HepG2 (cell line): ENCODE measurements around the gene NDOR1. TPM values are rescaled to one million over a fixed set of nuclear protein-coding genes. Genes with fewer than 3 reads are reported as not detected.

Experiments
- AKNA ChIP-seq: sonication (generic); formaldehyde crosslinking; IDR thresholded peaks from 2 replicates; pipeline ENCODE4 v1.4.0; 2020; ENCODE audit warnings: missing genetic modification reagents, borderline replicate concordance
- BRF2 ChIP-seq: sonication (generic); formaldehyde crosslinking; IDR thresholded peaks from 2 replicates; pipeline ENCODE4 v1.8.1; 2022; ENCODE audit warnings: mild to moderate bottlenecking, missing genetic modification reagents
- CBFB ChIP-seq: sonication (generic); formaldehyde crosslinking; IDR thresholded peaks from 2 replicates; pipeline ENCODE4 v1.4.0; 2020; ENCODE audit warnings: missing genetic modification reagents
- DMAP1 ChIP-seq: IDR thresholded peaks from 2 replicates; pipeline ENCODE4 v1.6.1; 2016
- IKZF4 ChIP-seq: sonication (generic); formaldehyde crosslinking; IDR thresholded peaks from 2 replicates; pipeline ENCODE4 v1.5.1; 2020; ENCODE audit warnings: borderline replicate concordance, mild to moderate bottlenecking, low read depth, missing genetic modification reagents; ENCODE audit errors: not compliant biosample characterization
- MBNL3 ChIP-seq: fragments of 250-450 bp; sonication (Bioruptor Pico); conservative IDR thresholded peaks from 2 replicates; pipeline ENCODE4 v1.8.0; 2022; ENCODE audit warnings: mild to moderate bottlenecking, inconsistent platforms
- NCOA2 ChIP-seq: sonication (generic); formaldehyde crosslinking; IDR thresholded peaks from 2 replicates; pipeline ENCODE4 v1.8.0; 2022; ENCODE audit warnings: inconsistent platforms
- PLRG1 ChIP-seq: fragments of 450-650 bp; conservative IDR thresholded peaks from 2 replicates; pipeline ENCODE4 v1.6.1; 2016
- RNF2 ChIP-seq: fragments of 450-650 bp; conservative IDR thresholded peaks from 2 replicates; pipeline ENCODE4 v1.6.1; 2016; ENCODE audit warnings: low read depth
- SKI ChIP-seq: fragments of 450-650 bp; IDR thresholded peaks from one replicate; pipeline ENCODE4 v1.6.1; 2018; ENCODE audit warnings: mild to moderate bottlenecking; ENCODE audit not compliant: partially characterized antibody
- THYN1 ChIP-seq: sonication (generic); formaldehyde crosslinking; IDR thresholded peaks from 2 replicates; pipeline ENCODE4 v1.8.1; 2023; ENCODE audit warnings: low read depth, mild to moderate bottlenecking, moderate library complexity, missing genetic modification reagents, borderline replicate concordance
- ZFAT ChIP-seq: sonication (generic); formaldehyde crosslinking; conservative IDR thresholded peaks from 2 replicates; pipeline ENCODE4 v1.8.1; 2023; ENCODE audit warnings: missing genetic modification reagents, inconsistent platforms
- ZKSCAN8 ChIP-seq: IDR thresholded peaks from 2 replicates; pipeline ENCODE4 v1.6.1; 2016; ENCODE audit warnings: borderline replicate concordance, missing genetic modification reagents, missing compliant biosample characterization
- ZNF33A ChIP-seq: sonication (generic); formaldehyde crosslinking; IDR thresholded peaks from 2 replicates; pipeline ENCODE4 v1.5.1; 2020; ENCODE audit warnings: missing genetic modification reagents, mild to moderate bottlenecking, moderate library complexity, borderline replicate concordance
- ZNF44 ChIP-seq: sonication (generic); formaldehyde crosslinking; IDR thresholded peaks from 2 replicates; pipeline ENCODE4 v1.5.1; 2020; ENCODE audit warnings: mild to moderate bottlenecking, missing genetic modification reagents
- polyA plus RNA-seq, 8 experiments: library from polyadenylated mRNA; depleted of rRNA in 3 of 8; stranded (reverse) in 7 of 8; unstranded in 1 of 8; fragments of >200 nt; fragmentation: Illumina TruSeq in 4 of 8; extraction: Trizol in 4 of 8; gene quantifications; 2 replicates each; pipeline versions ENCODE4 v1.2.1 to v1.2.3, GENCODE V29; 2011 to 2016; ENCODE audit warnings: low read depth in 4 of 8, missing spikeins in 1 of 8, mixed read lengths in 1 of 8; ENCODE audit not compliant: insufficient read depth in 1 of 8
- total RNA-seq, 5 experiments: library from RNA; depleted of rRNA; stranded (reverse); fragments of >200 nt; fragmentation: Illumina TruSeq; extraction: Trizol; gene quantifications; 2 replicates each; pipeline ENCODE4 v1.2.3, GENCODE V29; 2016; ENCODE audit warnings: low read depth in 1 of 5
- TF ChIP-seq, protein P1 (sequence below): sonication (generic); formaldehyde crosslinking; IDR thresholded peaks from 2 replicates; pipeline ENCODE4 v1.4.0; 2020; ENCODE audit warnings: mild to moderate bottlenecking, missing genetic modification reagents
- TF ChIP-seq, protein P2 (sequence below): sonication (generic); formaldehyde crosslinking; IDR thresholded peaks from 2 replicates; pipeline ENCODE4 v1.4.0; 2020; ENCODE audit warnings: missing genetic modification reagents
- TF ChIP-seq, protein P3 (sequence below): sonication (generic); formaldehyde crosslinking; IDR thresholded peaks from 2 replicates; pipeline ENCODE4 v1.5.0; 2020; ENCODE audit warnings: missing genetic modification reagents
- TF ChIP-seq, protein P4 (sequence below): sonication (generic); formaldehyde crosslinking; IDR thresholded peaks from 2 replicates; pipeline ENCODE4 v1.4.0; 2020; ENCODE audit warnings: low read depth, mild to moderate bottlenecking, missing genetic modification reagents

NDOR1 gene
- total and polyA plus RNA-seq, 2 of the 13 experiments (the other 11 are each of a cell fraction or from before 2014, with no cell fraction given) = 3.6 to 8.7 TPM

DNA sequence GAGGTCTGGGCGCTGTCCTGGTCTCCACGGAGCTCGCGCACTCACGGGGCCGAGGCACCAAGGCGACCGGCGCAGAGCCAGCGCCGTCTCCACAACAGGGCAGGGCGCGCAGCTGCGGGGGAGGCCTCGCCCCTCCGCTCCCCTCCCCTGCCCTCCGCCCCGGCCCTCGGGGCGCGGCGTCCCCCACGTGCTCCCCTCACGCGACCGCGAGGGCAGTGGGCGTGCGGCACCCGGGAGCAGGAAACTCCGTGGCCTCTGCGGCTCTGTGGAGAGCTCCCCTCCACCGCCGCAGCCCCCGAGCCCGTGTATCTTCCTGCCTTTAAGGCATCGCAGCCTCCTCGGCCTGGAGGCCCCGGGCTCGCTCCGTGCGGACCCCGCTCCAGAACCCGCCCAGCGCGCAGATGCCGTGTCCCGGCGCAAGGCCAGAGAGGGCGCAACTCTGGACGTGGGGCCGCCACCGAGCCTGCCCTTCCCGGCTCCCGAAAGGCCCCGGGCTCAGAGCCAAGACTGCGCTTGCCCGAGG is 34.9 kb downstream of the NDOR1 start (continued):
- TF ChIP-seq AKNA (CRISPR knock-in tag) (no peak), ZKSCAN8 (CRISPR knock-in tag) (no peak), DMAP1 (peak; percentile 87), CBFB (CRISPR knock-in tag) (peak; percentile 67; the same call in 1 of the 2 replicates), RNF2 (peak; percentile 92), THYN1 (no peak), SKI (no peak), MBNL3 (CRISPR knock-in tag) (no peak), ZFAT (CRISPR knock-in tag) (no peak), ZNF44 (CRISPR knock-in tag) (peak; percentile 70; the same call in 1 of the 2 replicates), PLRG1 (no peak), ZNF33A (CRISPR knock-in tag) (no peak), NCOA2 (peak; percentile 26; the same call in 1 of the 2 replicates), IKZF4 (CRISPR knock-in tag) (peak; percentile 78), BRF2 (CRISPR knock-in tag) (no peak)
- TF ChIP-seq, protein P1, sequence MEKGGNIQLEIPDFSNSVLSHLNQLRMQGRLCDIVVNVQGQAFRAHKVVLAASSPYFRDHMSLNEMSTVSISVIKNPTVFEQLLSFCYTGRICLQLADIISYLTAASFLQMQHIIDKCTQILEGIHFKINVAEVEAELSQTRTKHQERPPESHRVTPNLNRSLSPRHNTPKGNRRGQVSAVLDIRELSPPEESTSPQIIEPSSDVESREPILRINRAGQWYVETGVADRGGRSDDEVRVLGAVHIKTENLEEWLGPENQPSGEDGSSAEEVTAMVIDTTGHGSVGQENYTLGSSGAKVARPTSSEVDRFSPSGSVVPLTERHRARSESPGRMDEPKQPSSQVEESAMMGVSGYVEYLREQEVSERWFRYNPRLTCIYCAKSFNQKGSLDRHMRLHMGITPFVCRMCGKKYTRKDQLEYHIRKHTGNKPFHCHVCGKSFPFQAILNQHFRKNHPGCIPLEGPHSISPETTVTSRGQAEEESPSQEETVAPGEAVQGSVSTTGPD (CRISPR knock-in tag) = no peak
- TF ChIP-seq, protein P2, sequence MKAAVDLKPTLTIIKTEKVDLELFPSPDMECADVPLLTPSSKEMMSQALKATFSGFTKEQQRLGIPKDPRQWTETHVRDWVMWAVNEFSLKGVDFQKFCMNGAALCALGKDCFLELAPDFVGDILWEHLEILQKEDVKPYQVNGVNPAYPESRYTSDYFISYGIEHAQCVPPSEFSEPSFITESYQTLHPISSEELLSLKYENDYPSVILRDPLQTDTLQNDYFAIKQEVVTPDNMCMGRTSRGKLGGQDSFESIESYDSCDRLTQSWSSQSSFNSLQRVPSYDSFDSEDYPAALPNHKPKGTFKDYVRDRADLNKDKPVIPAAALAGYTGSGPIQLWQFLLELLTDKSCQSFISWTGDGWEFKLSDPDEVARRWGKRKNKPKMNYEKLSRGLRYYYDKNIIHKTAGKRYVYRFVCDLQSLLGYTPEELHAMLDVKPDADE (CRISPR knock-in tag) = peak; percentile 91
- TF ChIP-seq, protein P3, sequence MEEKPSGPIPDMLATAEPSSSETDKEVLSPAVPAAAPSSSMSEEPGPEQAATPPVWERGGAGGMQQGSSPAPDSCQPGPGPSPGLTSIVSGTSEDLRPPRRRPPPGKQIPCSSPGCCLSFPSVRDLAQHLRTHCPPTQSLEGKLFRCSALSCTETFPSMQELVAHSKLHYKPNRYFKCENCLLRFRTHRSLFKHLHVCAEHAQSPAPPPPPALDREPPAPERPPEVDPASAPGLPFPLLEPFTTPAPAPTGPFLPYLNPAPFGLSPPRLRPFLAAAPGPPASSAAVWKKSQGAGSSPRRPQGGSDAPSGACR (CRISPR knock-in tag) = no peak
- TF ChIP-seq, protein P4, sequence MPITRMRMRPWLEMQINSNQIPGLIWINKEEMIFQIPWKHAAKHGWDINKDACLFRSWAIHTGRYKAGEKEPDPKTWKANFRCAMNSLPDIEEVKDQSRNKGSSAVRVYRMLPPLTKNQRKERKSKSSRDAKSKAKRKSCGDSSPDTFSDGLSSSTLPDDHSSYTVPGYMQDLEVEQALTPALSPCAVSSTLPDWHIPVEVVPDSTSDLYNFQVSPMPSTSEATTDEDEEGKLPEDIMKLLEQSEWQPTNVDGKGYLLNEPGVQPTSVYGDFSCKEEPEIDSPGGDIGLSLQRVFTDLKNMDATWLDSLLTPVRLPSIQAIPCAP (CRISPR knock-in tag) = no peak
